NT2/D1 (cell line): ENCODE results near the gene ATXN2.
A peak's percentile ranks its signal among the peaks of the same experiment; 100 is the strongest.

ENCODE experiments used
- DNase-seq: peaks from one replicate; pipeline ENCODE4 v3.0.0-alpha.2; 2011; ENCODE audit warnings: low read depth, low spot score
- H3K27me3 ChIP-seq: 2 replicates; pipeline ENCODE4 v1.6.0; 2011; ENCODE audit warnings: mild to moderate bottlenecking; ENCODE audit not compliant: insufficient read length, insufficient read depth
- H3K36me3 ChIP-seq: 2 replicates; pipeline ENCODE4 v1.6.1; 2011; ENCODE audit warnings: mild to moderate bottlenecking, low read length, mixed read lengths; ENCODE audit not compliant: insufficient read depth, insufficient read length
- H3K4me1 ChIP-seq: 2 replicates; pipeline ENCODE4 v1.5.1; 2011; ENCODE audit not compliant: insufficient read depth, insufficient read length
- H3K4me3 ChIP-seq: 2 replicates; pipeline ENCODE4 v1.5.1; 2011; ENCODE audit warnings: low read depth; ENCODE audit not compliant: insufficient read length
- H3K9ac ChIP-seq: 2 replicates; pipeline ENCODE4 v1.6.0; 2011; ENCODE audit warnings: low read depth; ENCODE audit not compliant: insufficient read length
- H3K9me3 ChIP-seq: 2 replicates; pipeline ENCODE4 v1.5.1; 2011; ENCODE audit warnings: mild to moderate bottlenecking, low read length; ENCODE audit not compliant: insufficient read depth
- SUZ12 ChIP-seq: IDR thresholded peaks from 2 replicates; pipeline ENCODE4 v1.6.1; 2011; ENCODE audit not compliant: insufficient read length, insufficient read depth; ENCODE audit errors: extremely low read depth
- YY1 ChIP-seq: IDR thresholded peaks from 2 replicates; pipeline ENCODE4 v1.6.1; 2011; ENCODE audit not compliant: insufficient read length, insufficient read depth
- ZNF274 ChIP-seq: IDR thresholded peaks from 2 replicates; pipeline ENCODE4 v1.6.1; 2011; ENCODE audit warnings: mild to moderate bottlenecking, low read depth, low read length

Gene ATXN2

DNA sequence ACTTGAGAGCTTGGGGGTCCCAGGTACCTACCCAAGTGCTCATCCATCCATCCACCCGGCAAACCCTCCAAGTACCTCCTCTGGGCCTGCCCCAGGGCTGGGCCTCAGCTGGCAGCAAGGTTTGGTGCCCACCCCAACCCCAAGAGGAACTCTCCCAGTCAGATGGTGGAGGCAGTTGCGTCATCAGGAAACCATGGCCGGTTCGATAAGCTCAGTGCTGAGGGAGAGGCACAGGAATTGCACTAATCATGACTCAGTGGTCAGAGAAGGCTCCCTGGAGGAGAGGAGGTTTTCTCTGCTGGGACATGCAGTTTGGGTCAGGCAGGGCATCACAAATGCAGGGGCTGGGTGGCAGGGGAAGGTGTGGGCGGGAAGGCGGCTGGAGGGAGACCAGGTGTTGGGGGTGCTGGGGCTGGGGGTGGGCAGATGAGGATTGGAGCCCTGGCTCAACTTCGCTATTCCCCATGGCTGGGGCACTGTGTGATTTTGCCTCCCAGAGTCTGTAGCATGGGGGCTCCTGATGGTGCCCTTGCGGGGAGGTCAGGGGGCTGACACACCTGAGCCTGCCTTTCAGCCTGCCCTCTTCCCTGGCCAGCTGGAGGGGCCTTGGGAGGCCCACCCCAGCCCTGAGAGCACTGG is 161.2 kb downstream of the ATXN2 start:
- Histone ChIP-seq H3K4me1 (peaks cover 53% of the 10 kb centered on the region), H3K4me3 (no peak overlapping the region), H3K27me3 (no peaks in the 10 kb centered on the region), H3K36me3 (peaks cover 39% of the 10 kb centered on the region), H3K9me3 (no peaks in the 10 kb centered on the region), H3K9ac (no peak overlapping the region)
- TF ChIP-seq YY1 (no peak), SUZ12 (no peak), ZNF274 (no peak)
- DNase-seq: no peak

DNA sequence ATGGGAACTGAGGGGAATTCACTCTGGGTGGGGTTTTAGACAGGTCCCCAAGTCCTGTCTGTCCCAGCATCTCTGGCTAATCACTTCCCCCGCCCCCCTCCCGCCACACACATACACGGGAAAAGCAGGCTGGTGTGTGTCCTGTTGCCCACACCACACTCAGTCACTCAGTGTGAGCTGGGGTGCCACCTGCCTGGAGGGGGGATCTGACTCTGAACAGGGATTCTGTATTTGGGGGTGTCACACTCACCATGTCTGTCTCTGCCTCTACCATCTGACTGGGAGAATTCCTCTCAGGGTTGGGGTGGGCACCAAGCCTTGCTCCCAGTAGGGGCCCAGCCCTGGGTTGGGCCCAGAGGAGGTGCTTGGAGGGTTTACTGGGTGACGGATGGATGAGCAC is 162.3 kb downstream of the ATXN2 start:
- no peak for DNase-seq
- no peak for TF ChIP-seq SUZ12
- TF ChIP-seq ZNF274: no peak
- no peak for TF ChIP-seq YY1
- H3K9me3 ChIP-seq: no peaks in the 10 kb centered on the region
- H3K27me3 ChIP-seq: no peaks in the 10 kb centered on the region
- H3K36me3 ChIP-seq: peaks cover 31% of the 10 kb centered on the region
- peaks cover 44% of the 10 kb centered on the region for H3K4me1 ChIP-seq
- no peak overlapping the region for H3K4me3 ChIP-seq
- H3K9ac ChIP-seq: no peak overlapping the region

DNA sequence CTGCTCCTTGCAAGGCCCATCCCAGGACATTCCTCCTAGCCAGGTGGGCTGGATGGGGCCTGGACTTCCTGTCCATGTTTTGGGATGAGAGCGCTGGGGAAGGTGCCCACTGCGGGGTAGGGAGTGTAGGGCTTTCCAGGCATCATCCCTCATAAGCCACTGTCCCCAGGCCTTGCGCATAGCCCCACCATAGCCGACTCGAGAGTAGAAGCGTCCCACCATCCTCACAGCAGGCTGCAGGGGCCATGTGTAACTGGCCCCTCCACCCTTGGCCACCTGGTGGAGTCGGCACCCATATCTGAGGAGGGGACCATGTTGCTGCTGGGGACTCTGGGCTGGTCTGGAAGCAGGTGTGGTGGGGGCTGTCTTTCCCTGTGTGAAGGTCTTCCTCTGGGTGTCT is 162.8 kb downstream of the ATXN2 start:
- no peaks in the 10 kb centered on the region for H3K27me3 ChIP-seq
- H3K4me1 ChIP-seq: peaks cover 46% of the 10 kb centered on the region
- TF ChIP-seq YY1 (no peak), ZNF274 (no peak), SUZ12 (no peak)

DNA sequence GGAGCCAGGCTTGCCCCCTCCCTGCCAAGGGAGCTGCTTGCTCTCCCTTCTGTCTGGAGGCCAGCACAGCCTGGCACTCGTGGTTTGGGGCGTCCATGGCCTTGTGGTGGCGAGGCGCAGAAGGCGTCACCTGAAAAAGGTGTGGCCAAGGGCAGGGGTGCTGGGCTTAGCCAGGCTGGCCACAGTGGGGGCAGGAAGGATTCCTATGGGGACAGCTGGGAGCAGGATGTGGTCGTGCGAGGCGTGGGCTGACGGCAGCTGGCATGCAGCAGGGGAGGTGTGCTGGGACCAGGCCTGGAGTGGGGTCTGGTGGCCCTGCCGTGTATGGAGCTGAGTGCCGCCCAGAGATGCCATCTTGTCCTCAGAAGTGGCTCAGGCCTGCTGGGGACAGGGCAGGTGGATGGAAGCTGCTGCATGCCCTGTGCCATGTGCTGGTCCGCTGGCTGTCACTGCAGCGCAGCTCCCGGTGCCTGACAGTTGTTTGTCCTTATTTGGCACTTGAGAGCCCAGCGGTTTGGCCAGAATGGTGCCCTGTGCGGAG is 163.4 kb downstream of the ATXN2 start:
- TF ChIP-seq YY1 (no peak), ZNF274 (no peak), SUZ12 (no peak)
- H3K4me1 ChIP-seq: peaks cover 49% of the 10 kb centered on the region
- peaks cover 23% of the 10 kb centered on the region for H3K36me3 ChIP-seq
- H3K9ac ChIP-seq: no peak overlapping the region
- H3K4me3 ChIP-seq: no peak overlapping the region
- no peaks in the 10 kb centered on the region for H3K27me3 ChIP-seq
- H3K9me3 ChIP-seq: no peaks in the 10 kb centered on the region
- no peak for DNase-seq

More for the DNA sequence above, 162.8 kb downstream of the ATXN2 start:
- Histone ChIP-seq H3K36me3 (peaks cover 29% of the 10 kb centered on the region), H3K9ac (no peak overlapping the region), H3K4me3 (no peak overlapping the region), H3K9me3 (no peaks in the 10 kb centered on the region)
- DNase-seq: no peak

DNA sequence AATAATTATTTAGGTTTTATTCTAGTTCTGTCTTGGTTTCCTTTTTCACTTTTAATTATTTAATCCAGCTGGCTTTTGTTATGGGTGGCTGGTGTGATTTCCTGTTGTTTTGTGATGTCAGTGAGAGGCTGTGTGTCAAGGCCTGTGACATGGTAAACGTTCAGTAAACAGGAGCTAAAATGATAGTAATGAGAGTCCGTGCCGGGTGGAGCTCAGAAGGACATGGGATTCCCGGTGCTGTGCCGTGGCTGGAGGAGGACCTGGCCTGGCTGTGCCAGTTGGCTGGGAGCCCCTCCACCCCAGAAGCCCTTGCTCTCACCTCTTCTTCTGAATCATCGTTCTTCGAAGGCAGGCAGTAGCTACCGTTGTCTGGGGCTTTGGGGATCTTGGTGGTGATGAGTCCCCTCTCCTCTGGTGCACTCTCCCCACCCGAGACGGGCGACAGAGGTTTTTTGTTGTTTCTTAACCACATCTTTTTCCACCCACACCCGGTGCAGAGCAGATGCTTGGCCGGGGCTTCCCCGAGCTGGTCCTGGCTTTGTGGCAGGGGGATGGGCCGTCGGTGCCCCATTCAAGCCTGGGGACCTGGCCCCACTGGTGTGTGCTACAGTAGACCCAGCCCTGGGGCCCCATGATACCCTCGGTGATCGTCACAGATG is 164.3 kb downstream of the ATXN2 start:
- Histone ChIP-seq H3K4me3 (no peak overlapping the region), H3K36me3 (peaks cover 17% of the 10 kb centered on the region), H3K9ac (peak overlapping the region; percentile 3), H3K4me1 (peaks cover 48% of the 10 kb centered on the region), H3K9me3 (no peaks in the 10 kb centered on the region), H3K27me3 (no peaks in the 10 kb centered on the region)
- no peak for DNase-seq
- TF ChIP-seq SUZ12: no peak

DNA sequence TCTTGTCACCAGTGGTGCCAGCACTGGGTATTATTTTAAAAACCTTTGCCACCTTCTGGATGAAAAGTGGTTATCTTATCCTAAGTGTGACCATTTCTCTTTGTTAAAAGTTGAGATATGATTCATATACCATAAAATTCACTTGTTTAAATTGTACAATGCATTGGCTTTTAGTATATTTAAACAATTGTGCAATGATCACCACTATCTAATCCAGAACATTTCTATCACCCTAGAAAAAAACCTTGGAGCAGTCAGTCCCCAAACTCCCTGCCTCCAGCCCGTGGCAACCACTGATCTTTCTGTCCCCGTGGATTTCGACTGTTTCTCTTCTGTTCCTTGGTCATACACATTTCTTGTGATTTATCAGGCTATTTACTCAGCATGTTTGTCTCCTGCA is 165.1 kb downstream of the ATXN2 start:
- DNase-seq: no peak
- Histone ChIP-seq H3K9ac (no peak overlapping the region), H3K4me3 (no peak overlapping the region), H3K4me1 (peaks cover 48% of the 10 kb centered on the region), H3K9me3 (no peaks in the 10 kb centered on the region), H3K27me3 (no peaks in the 10 kb centered on the region), H3K36me3 (peaks cover 15% of the 10 kb centered on the region)
- TF ChIP-seq SUZ12 (no peak), YY1 (no peak), ZNF274 (no peak)

DNA sequence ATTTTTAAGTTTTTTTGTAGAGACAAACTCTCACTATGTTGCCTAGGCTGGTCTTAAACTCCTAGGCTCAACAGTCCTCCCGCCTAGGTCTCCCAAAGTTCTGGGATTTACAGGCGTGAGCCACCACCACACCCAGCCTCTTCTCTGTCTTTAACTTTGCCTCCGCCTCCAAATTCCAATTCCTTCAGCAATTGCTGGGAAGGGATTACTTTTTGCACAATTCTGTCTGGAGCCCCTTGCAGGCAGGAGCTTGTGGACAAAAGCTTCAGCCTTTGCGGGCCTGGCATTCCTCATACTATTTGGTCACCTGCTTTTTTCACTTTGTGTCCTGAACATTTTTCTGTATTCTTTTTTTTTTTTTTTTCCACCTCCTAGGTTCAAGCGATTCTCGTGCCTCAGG is 167.3 kb downstream of the ATXN2 start:
- Histone ChIP-seq H3K27me3 (no peaks in the 10 kb centered on the region), H3K4me1 (peaks cover 35% of the 10 kb centered on the region), H3K36me3 (peaks cover 24% of the 10 kb centered on the region), H3K4me3 (no peak overlapping the region), H3K9ac (no peak overlapping the region), H3K9me3 (no peaks in the 10 kb centered on the region)
- DNase-seq: no peak
- no peak for TF ChIP-seq YY1
- TF ChIP-seq SUZ12: no peak
- TF ChIP-seq ZNF274: no peak
